GM12878 (cell line): Measurements from ENCODE around the gene STARD10. TPM values are rescaled to one million over a fixed set of nuclear protein-coding genes. Genes with fewer than 3 reads are reported as not detected.

Experiments
- ATAC-seq: fragments of 200-7000 bp; cut with Tn5 transposase; 3 replicates; pipeline ENCODE4 v1.9.1; 2020; ENCODE audit warnings: mild to moderate bottlenecking, moderate library complexity
- BruUV-seq: library from RNA; stranded (reverse); fragments of 400-500 nt; replicated peaks from 2 replicates; lab custom pipeline; 2021; lab: Mats Ljungman, UMichigan
- CTCF ChIA-PET: fragments of 300-600 bp; sonication (Branson Sonifier 250); formaldehyde crosslinking; extraction: SDS; loops from one replicate; lab custom pipeline; 2021; ENCODE audit warnings: inconsistent platforms; lab: Yijun Ruan, JAX
- POLR2A ChIA-PET: fragments of 350-600 bp; formaldehyde crosslinking; extraction: SDS; loops from one replicate; lab custom pipeline; 2021; ENCODE audit warnings: inconsistent platforms; lab: Charles Lee
- RAD21 ChIA-PET: fragments of 300-600 bp; sonication (Branson Sonifier 250); formaldehyde crosslinking; loops from one replicate; lab custom pipeline; 2023; ENCODE audit warnings: antibody characterized with exemption; ENCODE audit not compliant: unreplicated experiment; lab: Charles Lee
- SMC1A ChIA-PET: fragments of 300-600 bp; sonication (Branson Sonifier 250); formaldehyde crosslinking; loops from one replicate; lab custom pipeline; 2023; ENCODE audit not compliant: unreplicated experiment, uncharacterized antibody; lab: Charles Lee
- DNase-seq: peaks from one replicate; pipeline ENCODE4 v3.0.0-alpha.2; 2011; ENCODE audit warnings: low read depth, low spot score
- FAIRE-seq: peaks from 3 replicates; lab custom pipeline; 2011; peaks lifted over from hg19 to GRCh38; lab: Jason Lieb, UNC
- H2AFZ ChIP-seq: 2 replicates; pipeline ENCODE4 v1.6.0; 2011; ENCODE audit warnings: low read depth, low read length, control low read depth; ENCODE audit not compliant: control insufficient read depth
- H3K27ac ChIP-seq: 2 replicates; pipeline ENCODE4 v1.5.1; 2011; ENCODE audit warnings: control low read depth; ENCODE audit not compliant: control insufficient read depth, insufficient read depth
- H3K27me3 ChIP-seq, 2 experiments: replicated peaks in 1 of 2; 2 replicates each; pipeline versions ENCODE4 v1.6.0 to v1.6.1; 2011; ENCODE audit warnings: low read length in 1 of 2; ENCODE audit not compliant: control insufficient read depth in 2 of 2, insufficient read depth in 2 of 2
- H3K36me3 ChIP-seq, 2 experiments: 2 replicates each; pipeline ENCODE4 v1.5.1; 2011; ENCODE audit warnings: low read length in 1 of 2; ENCODE audit not compliant: control insufficient read depth in 2 of 2, insufficient read depth in 2 of 2
- H3K4me1 ChIP-seq: 2 replicates; pipeline ENCODE4 v1.6.1; 2011; ENCODE audit warnings: mild to moderate bottlenecking, low read length, moderate library complexity, mixed read lengths; ENCODE audit not compliant: control insufficient read depth, insufficient read depth
- H3K4me2 ChIP-seq: 2 replicates; pipeline ENCODE4 v1.6.0; 2011; ENCODE audit warnings: control low read depth; ENCODE audit not compliant: control insufficient read depth, insufficient read depth
- H3K4me3 ChIP-seq: fragments of 200-600 bp; sonication (generic); 2 replicates; pipeline ENCODE4 v1.5.1; 2016
- H3K79me2 ChIP-seq: 2 replicates; pipeline ENCODE4 v1.6.0; 2011; ENCODE audit warnings: low read length; ENCODE audit not compliant: control insufficient read depth, insufficient read depth
- H3K9ac ChIP-seq: 2 replicates; pipeline ENCODE4 v1.8.0; 2011; ENCODE audit warnings: low read length, control low read depth, mixed read lengths; ENCODE audit not compliant: control insufficient read depth, insufficient read depth
- H3K9me3 ChIP-seq: replicated peaks from 3 replicates; pipeline ENCODE4 v1.5.1; 2011; ENCODE audit warnings: mild to moderate bottlenecking, low read length; ENCODE audit not compliant: control insufficient read depth, insufficient read depth
- H4K20me1 ChIP-seq: 2 replicates; pipeline ENCODE4 v1.6.0; 2011; ENCODE audit not compliant: control insufficient read depth, insufficient read depth
- CBX5 ChIP-seq: sonication (generic); IDR thresholded peaks from 2 replicates; pipeline ENCODE4 v1.6.1; 2016; ENCODE audit warnings: low read depth, moderate library complexity, mild to moderate bottlenecking, inconsistent platforms
- ETV6 ChIP-seq, 2 experiments: fragments of 450-650 bp in 1 of 2; IDR thresholded peaks in 1 of 2; conservative IDR thresholded peaks in 1 of 2; 2 replicates each; pipeline ENCODE4 v1.6.1; 2014; ENCODE audit warnings: antibody characterized with exemption in 1 of 2, borderline replicate concordance in 1 of 2, low read depth in 1 of 2, mild to moderate bottlenecking in 1 of 2, moderate library complexity in 1 of 2
- IRF4 ChIP-seq: IDR thresholded peaks from 2 replicates; pipeline ENCODE4 v1.6.1; 2011; ENCODE audit warnings: low read depth, low read length
- SIN3A ChIP-seq: IDR thresholded peaks from 2 replicates; pipeline ENCODE4 v1.6.1; 2012; ENCODE audit warnings: low read depth, low read length, improper control_type of control experiment
- TAF1 ChIP-seq: IDR thresholded peaks from 2 replicates; pipeline ENCODE4 v1.6.1; 2011; ENCODE audit warnings: mild to moderate bottlenecking, low read depth, low read length, borderline replicate concordance
- TCF12 ChIP-seq: IDR thresholded peaks from 2 replicates; pipeline ENCODE4 v1.6.1; 2011; ENCODE audit warnings: low read depth, mild to moderate bottlenecking, low read length
- ZSCAN29 ChIP-seq: fragments of 450-650 bp; IDR thresholded peaks from 2 replicates; pipeline ENCODE4 v1.6.1; 2017; ENCODE audit warnings: mild to moderate bottlenecking, moderate library complexity
- ZZZ3 ChIP-seq: IDR thresholded peaks from 2 replicates; pipeline ENCODE4 v1.6.1; 2011; ENCODE audit warnings: low read depth; ENCODE audit not compliant: control insufficient read depth, insufficient read length
- WGBS: methylation state at CpG from one replicate; pipeline ENCODE4 v1.1.6; 2016; ENCODE audit warnings: low lambda C conversion rate; ENCODE audit not compliant: insufficient replicate concordance, insufficient coverage; ENCODE audit errors: missing lambda C conversion rate; 5-methylcytosine and 5-hydroxymethylcytosine counted together
- in situ Hi-C: fragments of 300-500 bp; cut with MboI; formaldehyde crosslinking; loops from 9 replicates; pipeline ENCODE4 v1.14.3; 2018; ENCODE audit warnings: mixed read lengths
- intact Hi-C: fragments of 100-400 bp; cut with micrococcal nuclease; formaldehyde crosslinking; loops from one replicate; pipeline ENCODE4 v1.14.2; 2022; ENCODE audit not compliant: unreplicated experiment
- polyA plus RNA-seq, 11 experiments: library from polyadenylated mRNA; depleted of rRNA in 4 of 11; unstranded in 6 of 11; stranded (reverse) in 5 of 11; fragments of >200 nt; fragmentation: Nextera tagmentation in 4 of 11; fragmentation: Illumina TruSeq in 1 of 11; extraction: Ambion mirVana in 4 of 11; extraction: Trizol in 1 of 11; gene quantifications; 1 replicate in 1 of 11; 2 replicates in 10 of 11; pipeline versions ENCODE4 v1.2.1 to v1.2.3, GENCODE V29; 2011 to 2016; ENCODE audit warnings: inconsistent platforms in 2 of 11, missing spikeins in 2 of 11, low read depth in 1 of 11
- total RNA-seq, 4 experiments: library from RNA; depleted of rRNA in 3 of 4; stranded (reverse); fragments of >200 nt in 3 of 4; fragmentation: Illumina TruSeq in 1 of 4; extraction: Trizol in 1 of 4; gene quantifications; 2 replicates each; pipeline versions ENCODE4 v1.2.1 to v1.2.3, GENCODE V29; 2013 to 2021

The STARD10 gene
- total and polyA plus RNA-seq, 10 of the 15 experiments (the other 5 are each of a cell fraction or from before 2014, with no cell fraction given), result 0.15 to 43.2 (median 23.1) TPM

GRCh38 chr11:72841397-72841796 lies 47.5 kb upstream of the STARD10 start:
- intact Hi-C loops, result no loop called here

DNA sequence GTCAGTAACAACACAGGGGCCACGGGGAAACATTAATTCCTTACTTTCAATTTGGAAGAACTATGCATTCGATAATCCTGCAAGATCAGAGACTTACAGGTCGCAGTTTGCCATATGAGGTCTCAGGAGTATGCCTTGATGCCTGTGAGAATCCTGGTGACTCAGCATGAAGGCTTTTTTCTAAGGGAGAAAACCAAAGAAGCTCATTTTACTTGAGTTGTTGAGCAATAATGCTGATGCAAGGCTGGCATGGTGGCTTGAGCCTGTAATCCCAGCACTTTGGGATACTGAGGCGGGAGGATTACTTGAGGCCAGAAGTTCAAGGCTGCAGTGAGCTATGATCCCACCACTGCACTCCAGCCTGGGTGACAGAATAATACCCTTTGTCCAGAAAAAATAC lies 46.9 kb upstream of the STARD10 start:
- SMC1A ChIA-PET, result interaction anchor here (1.0 to 2.8 kb wide), 4 partner anchors 18 to 337 kb away, joined by 3 to 11 read pairs (median 4); no protein-coding TSS in a partner anchor
- POLR2A ChIA-PET, result interaction anchor here (1.4 to 1.9 kb wide), 2 partner anchors 12 to 25 kb away, joined by 3 to 4 read pairs; no protein-coding TSS in a partner anchor
- no peaks in the 10 kb centered on the region for H3K27me3 ChIP-seq
- H4K20me1 ChIP-seq, result no peaks in the 10 kb centered on the region
- no peak overlapping the region for H3K9ac ChIP-seq
- peaks cover 28 to 51% of the 10 kb centered on the region in 2 experiments for H3K36me3 ChIP-seq
- no peak for ATAC-seq
- FAIRE-seq, result no peak
- H3K9me3 ChIP-seq, result no peaks in the 10 kb centered on the region
- no peaks in the 10 kb centered on the region for H3K79me2 ChIP-seq
- WGBS, result 97% methylated on average over 4 of the region's 4 CpGs
- no peaks in the 10 kb centered on the region for H3K4me1 ChIP-seq
- intact Hi-C loops (no loop called here), in situ Hi-C loops (loop anchor here (25.0 kb wide), 1 partner anchor 347 kb away; no protein-coding TSS in a partner anchor)
- no TSS peak for BruUV-seq
- TF ChIP-seq IRF4, result no peak
- TF ChIP-seq SIN3A, result no peak
- TF ChIP-seq ETV6 (conservative IDR thresholded peaks at IDR 0.05 in 1 of 2, IDR thresholded peaks at IDR 0.05 in 1 of 2; ENCODE audit: borderline replicate concordance in 1 of 2, low read depth in 1 of 2), result no peak
- no peak for TF ChIP-seq TAF1
- H3K4me3 ChIP-seq, result no peak overlapping the region
- CTCF ChIA-PET, result interaction anchor here (0.7 to 2.5 kb wide), 3 partner anchors 9 to 454 kb away, joined by 3 to 13 read pairs (median 3); partner anchors contain the start of gene STARD10
- DNase-seq, result no peak
- H3K4me2 ChIP-seq, result no peak overlapping the region
- H2AFZ ChIP-seq, result no peak overlapping the region
- RAD21 ChIA-PET, result interaction anchor here (0.7 to 1.6 kb wide), 4 partner anchors 335 to 497 kb away, joined by 3 to 6 read pairs (median 4); no protein-coding TSS in a partner anchor
- H3K27ac ChIP-seq, result no peak overlapping the region

More at GRCh38 chr11:72841397-72841796, 47.5 kb upstream of the STARD10 start:
- H3K4me1 ChIP-seq, result no peaks in the 10 kb centered on the region
- no peak overlapping the region for H3K9ac ChIP-seq
- TF ChIP-seq ZZZ3 (no peak), CBX5 (no peak), TCF12 (no peak), ZSCAN29 (no peak)
- H3K9me3 ChIP-seq, result no peaks in the 10 kb centered on the region
- DNase-seq (no peak), FAIRE-seq (no peak), ATAC-seq (no peak)
- no peaks in the 10 kb centered on the region for H4K20me1 ChIP-seq
- in situ Hi-C loops, result loop anchor here (25.0 kb wide), 1 partner anchor 346 kb away; no protein-coding TSS in a partner anchor
- ChIA-PET CTCF (interaction anchor here (0.7 to 2.5 kb wide), 3 partner anchors 10 to 453 kb away, joined by 3 to 13 read pairs (median 3); partner anchors contain the start of gene STARD10), POLR2A (interaction anchor here (0.7 kb wide), 1 partner anchor 1456 kb away, joined by 3 read pairs; no protein-coding TSS in a partner anchor), RAD21 (interaction anchor here (0.7 to 1.6 kb wide), 6 partner anchors 281 to 733 kb away, joined by 3 to 6 read pairs (median 4); no protein-coding TSS in a partner anchor), SMC1A (interaction anchor here (1.5 to 2.8 kb wide), 2 partner anchors 18 to 336 kb away, joined by 4 to 11 read pairs; no protein-coding TSS in a partner anchor)
- BruUV-seq, result no TSS peak
- H3K36me3 ChIP-seq, result peaks cover 24 to 52% of the 10 kb centered on the region in 2 experiments
- WGBS, result 96% methylated on average over 7 of the region's 7 CpGs
- H3K4me3 ChIP-seq, result no peak overlapping the region
- no peaks in the 10 kb centered on the region for H3K79me2 ChIP-seq
- no peaks in the 10 kb centered on the region for H3K27me3 ChIP-seq
- H2AFZ ChIP-seq, result no peak overlapping the region
- no peak overlapping the region for H3K4me2 ChIP-seq
- no peak overlapping the region for H3K27ac ChIP-seq
